H54 (cell line): Measurements from ENCODE around the gene CD300H.
A peak's percentile ranks its signal among the peaks of the same experiment; 100 is the strongest.

ENCODE experiments used
- DNase-seq: peaks from one replicate; pipeline ENCODE4 v3.0.0; 2011; ENCODE audit warnings: low spot score, mixed read lengths; ENCODE audit not compliant: insufficient read length
- FAIRE-seq: peaks from 3 replicates; lab custom pipeline; 2011; peaks lifted over from hg19 to GRCh38; lab: Jason Lieb, UNC
- POLR2A ChIP-seq: IDR thresholded peaks from 2 replicates; pipeline ENCODE4 v1.6.1; 2011; ENCODE audit warnings: low read depth, mild to moderate bottlenecking, low read length

CD300H gene

GRCh38 chr17:74567397-74567796, at the start of gene CD300H:
TSS of gene CD300H (minus strand) at chr17:74567509.
- FAIRE-seq = no peak

GRCh38 chr17:74616696-74617095, 49.4 kb upstream of the CD300H start:
- DNase-seq (no peak), FAIRE-seq (no peak)
- no peak for TF ChIP-seq POLR2A

More at GRCh38 chr17:74567397-74567796, at the start of gene CD300H:
- no peak for DNase-seq
- TF ChIP-seq POLR2A = no peak

- DNase-seq (no peak), FAIRE-seq (no peak)
- TF ChIP-seq POLR2A = no peak
Observed at GRCh38 chr17:74612046-74612445, 44.7 kb upstream of the CD300H start.

- no peak for DNase-seq
- no peak for FAIRE-seq
- no peak for TF ChIP-seq POLR2A
Observed at GRCh38 chr17:74610108-74610507, 42.8 kb upstream of the CD300H start.

- DNase-seq (no peak), FAIRE-seq (no peak)
- TF ChIP-seq POLR2A = no peak
Observed at GRCh38 chr17:74608511-74608910, 41.2 kb upstream of the CD300H start.

- no peak for DNase-seq
- FAIRE-seq = no peak
- TF ChIP-seq POLR2A = no peak
Observed at GRCh38 chr17:74607221-74607620, 39.9 kb upstream of the CD300H start.

GRCh38 chr17:74606050-74606449, 38.7 kb upstream of the CD300H start:
- TF ChIP-seq POLR2A = no peak
- FAIRE-seq (no peak), DNase-seq (no peak)

- peak; percentile 84 for DNase-seq
- TF ChIP-seq POLR2A = no peak
- FAIRE-seq = no peak
Observed at GRCh38 chr17:74605361-74605760, 38.1 kb upstream of the CD300H start.

- DNase-seq (no peak), FAIRE-seq (no peak)
- no peak for TF ChIP-seq POLR2A
Observed at GRCh38 chr17:74604761-74605160, 37.5 kb upstream of the CD300H start.

GRCh38 chr17:74604200-74604599, 36.9 kb upstream of the CD300H start:
- FAIRE-seq = no peak
- no peak for TF ChIP-seq POLR2A
- DNase-seq = no peak

- no peak for FAIRE-seq
- TF ChIP-seq POLR2A = no peak
- DNase-seq = no peak
Observed at GRCh38 chr17:74603746-74604145, 36.4 kb upstream of the CD300H start.

GRCh38 chr17:74603037-74603635, 35.8 kb upstream of the CD300H start:
- DNase-seq (no peak), FAIRE-seq (no peak)
- TF ChIP-seq POLR2A = no peak

- TF ChIP-seq POLR2A = no peak
- FAIRE-seq (no peak), DNase-seq (peak; percentile 61)
Observed at GRCh38 chr17:74601944-74602572, 34.7 kb upstream of the CD300H start.

- no peak for TF ChIP-seq POLR2A
Observed at GRCh38 chr17:74599448-74599939, 32.2 kb upstream of the CD300H start.

GRCh38 chr17:74599023-74599399, 31.7 kb upstream of the CD300H start:
- FAIRE-seq = no peak
- no peak for TF ChIP-seq POLR2A

More at GRCh38 chr17:74599448-74599939, 32.2 kb upstream of the CD300H start:
- no peak for FAIRE-seq
- DNase-seq = no peak

More at GRCh38 chr17:74599023-74599399, 31.7 kb upstream of the CD300H start:
- no peak for DNase-seq
